ENCODE data around the gene GNL3. TPM values are rescaled to one million over a fixed set of nuclear protein-coding genes. Genes with fewer than 3 reads are reported as not detected.
"Not testable (repeated sequence)": the region's sequence is repeated elsewhere in the genome, so short reads cannot be mapped to it uniquely, and the experiment has no call there.

Gene GNL3
- total RNA-seq, 1 donor from 2014 or later, result 50.4 TPM

- Histone ChIP-seq H3K36me3 (peaks cover 8 to 16% of the 10 kb centered on the region in 2 donors), H3K9me3 (peaks cover 0 to 4% of the 10 kb centered on the region in 2 donors), H3K27me3 (no peaks in the 10 kb centered on the region), H3K4me3 (no peak overlapping the region), H3K4me1 (no peaks in the 10 kb centered on the region), H3K27ac (no peak overlapping the region)
- DNase-seq (ENCODE audit: low spot score in 2 of 2), result no peak
- TF ChIP-seq CTCF (IDR thresholded peaks at IDR 0.05), result no peak
- intact Hi-C loops (cut with DNase I), result no loop called here
These were observed 36.7 kb downstream of the GNL3 start for GRCh38 chr3:52722491-52722890.

GRCh38 chr3:52723935-52724334, 38.1 kb downstream of the GNL3 start:
- Histone ChIP-seq H3K9me3 (peaks cover 0 to 8% of the 10 kb centered on the region in 2 donors), H3K27me3 (no peaks in the 10 kb centered on the region), H3K4me3 (no peak overlapping the region), H3K4me1 (no peaks in the 10 kb centered on the region), H3K36me3 (peaks cover 12 to 17% of the 10 kb centered on the region in 2 donors), H3K27ac (no peak overlapping the region)
- no peak for DNase-seq (ENCODE audit: low spot score in 2 of 2)
- no peak for TF ChIP-seq CTCF (IDR thresholded peaks at IDR 0.05)
- intact Hi-C loops (cut with DNase I), result no loop called here

GRCh38 chr3:52724511-52724910, 38.7 kb downstream of the GNL3 start:
- Histone ChIP-seq H3K4me1 (no peaks in the 10 kb centered on the region), H3K4me3 (no peak overlapping the region), H3K36me3 (peaks cover 6 to 21% of the 10 kb centered on the region in 2 donors), H3K9me3 (peaks cover 0 to 11% of the 10 kb centered on the region in 2 donors), H3K27ac (no peak overlapping the region), H3K27me3 (no peaks in the 10 kb centered on the region)
- DNase-seq (ENCODE audit: low spot score in 2 of 2), result no peak
- no peak for TF ChIP-seq CTCF (IDR thresholded peaks at IDR 0.05)
- intact Hi-C loops (cut with DNase I), result no loop called here

GRCh38 chr3:52728753-52729152, 42.9 kb downstream of the GNL3 start:
- H3K4me3 ChIP-seq; H3K4me1 ChIP-seq; H3K27ac ChIP-seq; H3K27me3 ChIP-seq; intact Hi-C loops (cut with DNase I); H3K9me3 ChIP-seq: not testable (repeated sequence)
- peak in 1 of 2 donors; percentile 4 for DNase-seq (ENCODE audit: low spot score in 2 of 2)
- peaks cover 30 to 40% of the 10 kb centered on the region in 2 donors for H3K36me3 ChIP-seq

GRCh38 chr3:52730681-52731080, 44.8 kb downstream of the GNL3 start:
- peak in 1 of 2 donors; percentile 35 for DNase-seq (ENCODE audit: low spot score in 2 of 2)
- no peaks in the 10 kb centered on the region for H3K27me3 ChIP-seq
- intact Hi-C loops (cut with DNase I), result no loop called here
- H3K36me3 ChIP-seq, result peaks cover 40 to 58% of the 10 kb centered on the region in 2 donors
- H3K4me1 ChIP-seq, result no peaks in the 10 kb centered on the region
- H3K9me3 ChIP-seq, result peaks cover 0 to 7% of the 10 kb centered on the region in 2 donors
- no peak overlapping the region for H3K27ac ChIP-seq
- H3K4me3 ChIP-seq, result no peak overlapping the region
- TF ChIP-seq CTCF (IDR thresholded peaks at IDR 0.05), result no peak

- TF ChIP-seq CTCF (IDR thresholded peaks at IDR 0.05), result no peak
- Histone ChIP-seq H3K4me1 (no peaks in the 10 kb centered on the region), H3K27ac (no peak overlapping the region), H3K9me3 (peaks cover 0 to 7% of the 10 kb centered on the region in 2 donors), H3K4me3 (no peak overlapping the region), H3K36me3 (peaks cover 48 to 67% of the 10 kb centered on the region in 2 donors), H3K27me3 (no peaks in the 10 kb centered on the region)
- intact Hi-C loops (cut with DNase I), result no loop called here
- DNase-seq (ENCODE audit: low spot score in 2 of 2), result peak in 1 of 2 donors; percentile 51
These were observed 45.8 kb downstream of the GNL3 start for GRCh38 chr3:52731590-52731989.
